KBM-7 (cell line): ENCODE data around the gene BABAM2.

Experiments
- DNase-seq: peaks from one replicate; pipeline ENCODE4 v3.0.0-alpha.2; 2015
- in situ Hi-C: fragments of 300-500 bp; cut with MboI; formaldehyde crosslinking; loops from 2 replicates; pipeline ENCODE4 v1.14.3; 2020; ENCODE audit warnings: low sequenced_read_pairs, low pct_unique_long_range_greater_than_20kb, mixed read lengths

Gene BABAM2

GRCh38 chr2:28296904-28297303 lies 406.4 kb downstream of the BABAM2 start:
- in situ Hi-C loops, result no loop called here
- DNase-seq, result no peak

- in situ Hi-C loops, result no loop called here
- DNase-seq, result no peak
Measured at GRCh38 chr2:28297531-28297930, 407.0 kb downstream of the BABAM2 start.

- in situ Hi-C loops, result no loop called here
- DNase-seq, result no peak
Measured at GRCh38 chr2:28298406-28298805, 407.9 kb downstream of the BABAM2 start.

GRCh38 chr2:28300485-28301341 lies 410.2 kb downstream of the BABAM2 start:
- no peak for DNase-seq

GRCh38 chr2:28305202-28305601 lies 414.7 kb downstream of the BABAM2 start:
- DNase-seq, result no peak
- in situ Hi-C loops, result no loop called here

More at GRCh38 chr2:28300485-28301341, 410.2 kb downstream of the BABAM2 start:
- in situ Hi-C loops, result no loop called here

- DNase-seq, result no peak
- in situ Hi-C loops, result no loop called here
Measured at GRCh38 chr2:28310107-28310506, 419.6 kb downstream of the BABAM2 start.

GRCh38 chr2:28311660-28312249 lies 421.2 kb downstream of the BABAM2 start:
- DNase-seq, result peak; percentile 14
- in situ Hi-C loops, result no loop called here

- DNase-seq, result no peak
- in situ Hi-C loops, result no loop called here
Measured at GRCh38 chr2:28312307-28313219, 422.0 kb downstream of the BABAM2 start.

- DNase-seq, result no peak
- in situ Hi-C loops, result no loop called here
Measured at GRCh38 chr2:28313220-28313784, 422.8 kb downstream of the BABAM2 start.

GRCh38 chr2:28314968-28315367 lies 424.4 kb downstream of the BABAM2 start:
- in situ Hi-C loops, result no loop called here
- no peak for DNase-seq

GRCh38 chr2:28316546-28317335 lies 426.2 kb downstream of the BABAM2 start:
- in situ Hi-C loops, result no loop called here
- no peak for DNase-seq

- DNase-seq, result no peak
- in situ Hi-C loops, result no loop called here
Measured at GRCh38 chr2:28317390-28317789, 426.9 kb downstream of the BABAM2 start.

- no peak for DNase-seq
- in situ Hi-C loops, result no loop called here
Measured at GRCh38 chr2:28318023-28318422, 427.5 kb downstream of the BABAM2 start.

- in situ Hi-C loops, result no loop called here
- DNase-seq, result no peak
Measured at GRCh38 chr2:28318462-28319117, 428.1 kb downstream of the BABAM2 start.

- no peak for DNase-seq
- in situ Hi-C loops, result no loop called here
Measured at GRCh38 chr2:28319118-28320008, 428.8 kb downstream of the BABAM2 start.

- in situ Hi-C loops, result no loop called here
- no peak for DNase-seq
Measured at GRCh38 chr2:28320009-28320365, 429.5 kb downstream of the BABAM2 start.

GRCh38 chr2:28320371-28320770 lies 429.8 kb downstream of the BABAM2 start:
- DNase-seq, result no peak
- in situ Hi-C loops, result no loop called here
